Measurements from ENCODE around the gene CCDC149.

The CCDC149 gene

DNA sequence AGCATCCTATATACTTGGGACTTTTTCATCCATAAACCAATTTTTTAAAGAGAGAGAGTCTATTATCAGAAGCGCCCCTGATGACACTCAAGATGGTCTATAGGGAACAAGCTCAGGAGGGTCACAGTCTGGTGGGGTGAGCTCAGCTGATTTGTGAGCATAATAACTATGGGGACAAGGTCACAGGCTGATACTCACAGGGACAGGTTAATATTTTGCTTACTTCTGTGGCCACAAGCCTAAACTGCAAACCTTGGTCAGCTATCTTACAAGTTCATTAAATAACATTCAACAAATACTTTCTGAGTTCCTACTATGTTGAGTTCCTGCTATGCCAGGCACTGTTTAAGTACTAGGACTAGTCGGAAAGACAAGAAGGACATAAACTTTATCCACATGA lies 10.2 kb upstream of the CCDC149 start:
- Histone ChIP-seq H3K9ac (ENCODE audit: low read length) (no peak overlapping the region), H3K4me3 (ENCODE audit: low read length) (no peak overlapping the region), H3K18ac (ENCODE audit: low read length) (no peak overlapping the region), H2BK5ac (ENCODE audit: low read length) (no peak overlapping the region), H3K4me1 (ENCODE audit: control insufficient read depth, low read depth, low read length) (no peaks in the 10 kb centered on the region), H3K27ac (ENCODE audit: low read depth, low read length) (no peak overlapping the region), H4K5ac (ENCODE audit: low read length) (no peak overlapping the region), H3K23ac (ENCODE audit: low read length) (no peak overlapping the region), H4K8ac (ENCODE audit: low read depth, low read length) (no peak overlapping the region), H3K27me3 (ENCODE audit: insufficient read depth, low read length, poor library complexity) (no peaks in the 10 kb centered on the region), H3K79me1 (ENCODE audit: low read length) (no peaks in the 10 kb centered on the region), H2BK120ac (ENCODE audit: low read depth, low read length) (no peak overlapping the region), H3K79me2 (ENCODE audit: control insufficient read depth, insufficient read depth, low read length) (no peaks in the 10 kb centered on the region), H3K36me3 (ENCODE audit: control insufficient read depth, insufficient read depth, low read length) (no peaks in the 10 kb centered on the region), H2BK15ac (replicated peaks; ENCODE audit: low read depth) (no peak overlapping the region), H3K4ac (ENCODE audit: low read depth, low read length) (no peak overlapping the region), H3K4me2 (ENCODE audit: low read length) (no peak overlapping the region), H3K56ac (ENCODE audit: low read length) (no peak overlapping the region), H2AK5ac (ENCODE audit: low read length) (no peak overlapping the region)
- DNase-seq: no peak
- WGBS (ENCODE audit: extremely low coverage, insufficient coverage, low lambda C conversion rate): no CpG with 5 or more reads among the region's 2 CpGs

DNA sequence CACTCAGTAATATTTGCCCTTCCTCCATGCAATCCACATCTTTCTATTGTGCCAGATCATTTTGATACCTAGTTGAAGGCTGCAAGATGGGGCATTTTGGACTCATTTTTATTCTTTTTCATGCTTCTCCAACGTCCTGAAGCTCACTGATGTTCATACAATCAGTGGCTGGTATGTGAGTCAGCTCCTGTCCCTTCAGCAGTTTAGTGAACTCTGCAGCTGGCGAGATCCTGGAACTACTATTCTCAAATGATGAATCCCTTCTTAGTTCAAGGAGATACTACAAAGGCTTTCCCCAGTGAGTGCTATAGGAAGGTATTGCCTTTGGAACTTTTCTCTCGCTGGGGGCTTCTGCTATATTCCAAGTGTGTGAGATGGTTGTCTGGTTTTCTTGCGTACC lies 9.6 kb upstream of the CCDC149 start:
- no peak overlapping the region for H2BK15ac ChIP-seq (replicated peaks; ENCODE audit: low read depth)
- no peak overlapping the region for H2BK5ac ChIP-seq (ENCODE audit: low read length)
- no peak overlapping the region for H4K5ac ChIP-seq (ENCODE audit: low read length)
- H3K79me1 ChIP-seq (ENCODE audit: low read length): no peaks in the 10 kb centered on the region
- no peaks in the 10 kb centered on the region for H3K79me2 ChIP-seq (ENCODE audit: control insufficient read depth, insufficient read depth, low read length)
- no peak overlapping the region for H3K4me3 ChIP-seq (ENCODE audit: low read length)
- no peak overlapping the region for H3K4ac ChIP-seq (ENCODE audit: low read depth, low read length)
- no peak overlapping the region for H3K9ac ChIP-seq (ENCODE audit: low read length)
- no peak overlapping the region for H3K18ac ChIP-seq (ENCODE audit: low read length)
- H3K23ac ChIP-seq (ENCODE audit: low read length): no peak overlapping the region
- no peak overlapping the region for H3K56ac ChIP-seq (ENCODE audit: low read length)
- WGBS (ENCODE audit: extremely low coverage, insufficient coverage, low lambda C conversion rate): no CpG with 5 or more reads among the region's 4 CpGs
- H3K4me2 ChIP-seq (ENCODE audit: low read length): no peak overlapping the region
- H2BK120ac ChIP-seq (ENCODE audit: low read depth, low read length): no peak overlapping the region
- H3K4me1 ChIP-seq (ENCODE audit: control insufficient read depth, low read depth, low read length): no peaks in the 10 kb centered on the region
- H3K36me3 ChIP-seq (ENCODE audit: control insufficient read depth, insufficient read depth, low read length): no peaks in the 10 kb centered on the region
- no peak overlapping the region for H4K8ac ChIP-seq (ENCODE audit: low read depth, low read length)
- H3K27ac ChIP-seq (ENCODE audit: low read depth, low read length): no peak overlapping the region
- H3K27me3 ChIP-seq (ENCODE audit: insufficient read depth, low read length, poor library complexity): no peaks in the 10 kb centered on the region
- DNase-seq: no peak
- no peak overlapping the region for H2AK5ac ChIP-seq (ENCODE audit: low read length)

DNA sequence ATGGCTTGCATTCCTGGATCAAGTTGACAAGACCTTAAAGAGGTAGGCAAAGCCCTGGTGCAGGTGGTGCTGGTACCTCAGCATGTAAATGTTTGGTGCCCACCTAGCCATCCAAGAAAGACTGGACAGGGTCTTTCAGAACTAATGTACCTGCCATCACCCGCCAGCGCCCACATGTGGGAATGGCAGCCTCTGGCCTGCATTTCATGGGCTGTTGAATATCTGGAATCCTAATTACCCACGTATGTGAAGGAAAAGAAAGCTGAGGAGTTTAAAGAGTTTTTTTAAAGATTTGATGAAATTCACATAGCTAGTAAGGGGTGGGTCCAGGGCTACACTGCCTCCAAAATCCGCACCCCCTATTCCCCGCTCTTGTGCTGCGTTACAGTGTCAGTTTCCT lies 8.6 kb upstream of the CCDC149 start:
- H3K4me1 ChIP-seq (ENCODE audit: control insufficient read depth, low read depth, low read length): no peaks in the 10 kb centered on the region
- DNase-seq: no peak
- no peak overlapping the region for H2BK15ac ChIP-seq (replicated peaks; ENCODE audit: low read depth)
- no peak overlapping the region for H3K4ac ChIP-seq (ENCODE audit: low read depth, low read length)
- no peak overlapping the region for H2AK5ac ChIP-seq (ENCODE audit: low read length)
- no CpG with 5 or more reads among the region's 6 CpGs for WGBS (ENCODE audit: extremely low coverage, insufficient coverage, low lambda C conversion rate)
- H2BK120ac ChIP-seq (ENCODE audit: low read depth, low read length): no peak overlapping the region
- H3K56ac ChIP-seq (ENCODE audit: low read length): no peak overlapping the region
- H4K8ac ChIP-seq (ENCODE audit: low read depth, low read length): no peak overlapping the region
- no peaks in the 10 kb centered on the region for H3K36me3 ChIP-seq (ENCODE audit: control insufficient read depth, insufficient read depth, low read length)
- no peaks in the 10 kb centered on the region for H3K79me2 ChIP-seq (ENCODE audit: control insufficient read depth, insufficient read depth, low read length)
- no peak overlapping the region for H3K9ac ChIP-seq (ENCODE audit: low read length)
- H3K4me2 ChIP-seq (ENCODE audit: low read length): no peak overlapping the region
- no peak overlapping the region for H3K27ac ChIP-seq (ENCODE audit: low read depth, low read length)
- H4K5ac ChIP-seq (ENCODE audit: low read length): no peak overlapping the region
- no peak overlapping the region for H3K23ac ChIP-seq (ENCODE audit: low read length)
- H3K27me3 ChIP-seq (ENCODE audit: insufficient read depth, low read length, poor library complexity): no peaks in the 10 kb centered on the region
- H2BK5ac ChIP-seq (ENCODE audit: low read length): no peak overlapping the region
- no peaks in the 10 kb centered on the region for H3K79me1 ChIP-seq (ENCODE audit: low read length)
- no peak overlapping the region for H3K4me3 ChIP-seq (ENCODE audit: low read length)
- no peak overlapping the region for H3K18ac ChIP-seq (ENCODE audit: low read length)

DNA sequence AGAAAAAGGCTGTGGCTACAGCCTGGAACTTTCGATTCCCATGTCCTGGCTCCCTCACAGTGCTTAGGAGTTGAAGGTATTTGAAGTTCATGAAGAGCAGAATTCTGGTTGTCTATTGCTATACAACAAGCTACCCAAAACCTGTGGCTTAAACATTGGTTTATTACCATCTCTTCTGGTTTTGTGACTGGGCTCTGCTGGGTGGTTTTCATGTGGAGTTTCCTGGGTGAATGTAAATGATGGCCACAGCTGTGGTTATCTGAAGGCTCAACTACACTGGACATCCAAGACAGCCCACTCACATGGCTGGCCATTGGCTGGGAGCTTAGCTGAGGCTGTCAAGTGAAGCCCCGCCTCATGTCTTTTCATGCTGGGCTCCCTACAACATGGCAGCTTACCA lies 7.2 kb upstream of the CCDC149 start:
- no peak overlapping the region for H4K8ac ChIP-seq (ENCODE audit: low read depth, low read length)
- H2BK5ac ChIP-seq (ENCODE audit: low read length): no peak overlapping the region
- H3K4me1 ChIP-seq (ENCODE audit: control insufficient read depth, low read depth, low read length): no peaks in the 10 kb centered on the region
- H3K79me1 ChIP-seq (ENCODE audit: low read length): no peaks in the 10 kb centered on the region
- no peak overlapping the region for H2BK120ac ChIP-seq (ENCODE audit: low read depth, low read length)
- no peak overlapping the region for H2BK15ac ChIP-seq (replicated peaks; ENCODE audit: low read depth)
- H3K56ac ChIP-seq (ENCODE audit: low read length): no peak overlapping the region
- H3K4me3 ChIP-seq (ENCODE audit: low read length): no peak overlapping the region
- no peaks in the 10 kb centered on the region for H3K27me3 ChIP-seq (ENCODE audit: insufficient read depth, low read length, poor library complexity)
- H3K9ac ChIP-seq (ENCODE audit: low read length): no peak overlapping the region
- H3K27ac ChIP-seq (ENCODE audit: low read depth, low read length): no peak overlapping the region
- no peaks in the 10 kb centered on the region for H3K79me2 ChIP-seq (ENCODE audit: control insufficient read depth, insufficient read depth, low read length)
- H3K23ac ChIP-seq (ENCODE audit: low read length): no peak overlapping the region
- H3K4ac ChIP-seq (ENCODE audit: low read depth, low read length): no peak overlapping the region
- no peak overlapping the region for H2AK5ac ChIP-seq (ENCODE audit: low read length)
- no peak overlapping the region for H3K18ac ChIP-seq (ENCODE audit: low read length)
- H3K36me3 ChIP-seq (ENCODE audit: control insufficient read depth, insufficient read depth, low read length): no peaks in the 10 kb centered on the region
- no CpG with 5 or more reads among the region's 2 CpGs for WGBS (ENCODE audit: extremely low coverage, insufficient coverage, low lambda C conversion rate)
- H4K5ac ChIP-seq (ENCODE audit: low read length): no peak overlapping the region
- no peak for DNase-seq
- H3K4me2 ChIP-seq (ENCODE audit: low read length): no peak overlapping the region

DNA sequence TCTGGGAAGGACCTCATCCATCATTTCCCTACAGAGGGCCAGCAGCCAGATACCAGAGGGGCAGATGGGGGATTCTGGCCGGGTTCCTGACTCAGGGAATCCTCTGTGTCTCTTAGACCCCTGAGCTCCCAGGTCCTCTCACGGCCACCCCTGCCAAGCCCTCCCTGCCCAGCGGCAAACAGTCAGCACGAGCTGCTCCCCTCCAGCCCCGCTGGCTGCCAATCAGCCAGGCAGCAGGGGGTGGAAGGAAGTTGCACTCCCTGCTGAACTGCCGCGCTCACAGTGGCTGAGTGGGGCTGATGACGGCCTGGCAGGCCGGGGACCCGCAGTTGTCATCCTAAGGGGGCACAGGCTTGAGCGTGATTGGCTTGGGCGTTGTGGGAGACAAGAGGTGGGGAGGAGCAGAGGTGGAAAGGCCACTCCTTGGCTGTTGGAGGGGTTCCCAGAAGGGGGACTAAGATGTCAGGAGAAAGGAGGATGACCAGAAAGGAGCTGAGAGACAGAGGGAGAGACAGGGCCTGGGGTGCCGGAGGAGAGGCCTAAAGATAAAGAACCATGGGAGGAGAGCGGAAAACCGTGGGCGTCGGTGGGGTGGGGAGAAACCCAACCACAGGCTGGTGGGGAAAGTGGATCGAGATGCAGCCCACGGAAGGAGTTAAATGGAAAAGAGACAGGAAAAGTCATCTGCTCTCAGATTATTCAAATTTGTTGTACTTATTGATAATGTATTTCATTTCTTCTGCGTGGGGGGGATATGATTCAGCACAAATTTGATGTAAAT lies 4.4 kb upstream of the CCDC149 start:
- WGBS (ENCODE audit: extremely low coverage, insufficient coverage, low lambda C conversion rate): no CpG with 5 or more reads among the region's 20 CpGs
- Histone ChIP-seq H3K18ac (ENCODE audit: low read length) (no peak overlapping the region), H3K27me3 (ENCODE audit: insufficient read depth, low read length, poor library complexity) (no peaks in the 10 kb centered on the region), H3K79me1 (ENCODE audit: low read length) (no peaks in the 10 kb centered on the region), H3K4me1 (ENCODE audit: control insufficient read depth, low read depth, low read length) (no peaks in the 10 kb centered on the region), H2BK120ac (ENCODE audit: low read depth, low read length) (no peak overlapping the region), H4K5ac (ENCODE audit: low read length) (no peak overlapping the region), H2AK5ac (ENCODE audit: low read length) (no peak overlapping the region), H3K4me3 (ENCODE audit: low read length) (no peak overlapping the region), H4K8ac (ENCODE audit: low read depth, low read length) (no peak overlapping the region), H3K4me2 (ENCODE audit: low read length) (no peak overlapping the region), H3K79me2 (ENCODE audit: control insufficient read depth, insufficient read depth, low read length) (no peaks in the 10 kb centered on the region), H3K56ac (ENCODE audit: low read length) (peak overlapping the region; percentile 51), H3K9ac (ENCODE audit: low read length) (no peak overlapping the region), H3K23ac (ENCODE audit: low read length) (no peak overlapping the region), H2BK5ac (ENCODE audit: low read length) (no peak overlapping the region), H3K27ac (ENCODE audit: low read depth, low read length) (no peak overlapping the region), H2BK15ac (replicated peaks; ENCODE audit: low read depth) (no peak overlapping the region), H3K4ac (ENCODE audit: low read depth, low read length) (no peak overlapping the region), H3K36me3 (ENCODE audit: control insufficient read depth, insufficient read depth, low read length) (no peaks in the 10 kb centered on the region)
- DNase-seq: peak; percentile 14
